Adipose tissue (tissue), 3 donors: Measurements from ENCODE around the gene STMP1. TPM values are rescaled to one million over a fixed set of nuclear protein-coding genes. Genes with fewer than 3 reads are reported as not detected.
"Not testable (repeated sequence)": the region's sequence is repeated elsewhere in the genome, so short reads cannot be mapped to it uniquely, and the experiment has no call there.

Experiments
- H3K27ac ChIP-seq: one replicate; pipeline ENCODE4 v1.5.1; 2013; ENCODE audit warnings: low read depth, low read length
- WGBS, 3 donors: extraction: QIAGEN DNeasy Blood & Tissue Kit; methylation state at CpG; one replicate each; pipeline ENCODE4 v1.1.7; 2013; 5-methylcytosine and 5-hydroxymethylcytosine counted together
- polyA plus RNA-seq, 3 donors: library from polyadenylated mRNA; stranded (reverse); fragments of 200-250 nt; gene quantifications; one replicate each; pipeline ENCODE4 v1.2.3, GENCODE V29; 2013
- donor health status: healthy with polysubstance abuse.
- donor health status: Bipolar disorder and iron deficiency.
- donor health status: healthy.

The STMP1 gene
- polyA plus RNA-seq, 3 donors, result 10.2 to 45.1 (median 14.1) TPM

- H3K27ac ChIP-seq, result no peak overlapping the region
- 83 to 84% (median 84%) methylated on average over 9 of the region's 9 CpGs for WGBS, 3 donors
Observed at GRCh38 chr7:135685306-135686084, 23.2 kb downstream of the STMP1 start.

GRCh38 chr7:135687466-135687865 is 25.2 kb downstream of the STMP1 start:
- WGBS, 3 donors, result 0 to 39% (median 0%) methylated on average over 1 of the region's 1 CpG
- H3K27ac ChIP-seq, result no peak overlapping the region

DNA sequence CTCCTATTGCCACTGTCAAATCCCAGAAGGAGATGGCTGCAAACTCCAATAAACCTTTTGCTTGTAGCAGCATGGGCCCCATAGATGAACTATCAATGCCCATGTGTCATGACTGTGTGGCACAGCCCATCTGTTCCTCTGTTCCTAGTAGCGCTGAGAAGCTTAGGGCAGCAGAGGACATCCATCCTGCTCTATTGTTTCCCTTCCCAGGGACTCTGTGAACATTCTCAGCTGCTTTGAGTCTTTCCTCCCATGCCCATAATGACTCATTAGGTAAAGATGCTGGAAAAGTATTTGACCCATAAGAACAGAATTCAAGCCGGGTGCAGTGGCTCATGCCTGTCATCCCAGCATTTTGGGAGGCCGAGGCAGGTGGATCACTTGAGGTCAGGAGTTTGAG is 28.3 kb downstream of the STMP1 start:
- H3K27ac ChIP-seq, result no peak overlapping the region
- WGBS, 3 donors, result 94 to 97% (median 95%) methylated on average over 3 of the region's 3 CpGs

DNA sequence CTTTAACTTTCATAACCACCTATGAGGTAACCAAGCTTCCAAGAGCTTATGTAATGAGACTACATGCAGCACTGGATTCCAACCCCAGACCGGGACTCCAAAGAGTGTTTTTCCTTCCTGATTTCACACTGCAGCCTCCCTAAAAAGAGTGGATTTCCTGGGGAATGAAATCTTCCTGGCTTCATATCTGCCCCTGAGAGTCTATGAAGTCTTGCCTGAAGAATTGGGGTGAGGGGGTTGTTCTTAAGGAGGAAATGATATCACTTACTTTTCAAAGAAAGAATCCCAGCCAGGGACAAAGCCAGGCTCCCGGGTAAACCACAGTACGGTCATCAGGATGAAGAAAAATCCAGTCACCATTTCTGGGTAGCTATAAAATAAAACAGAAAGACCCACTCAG is 29.7 kb downstream of the STMP1 start:
- no peak overlapping the region for H3K27ac ChIP-seq
- WGBS, 3 donors, result 56 to 87% (median 58%) methylated on average over 3 of the region's 3 CpGs

DNA sequence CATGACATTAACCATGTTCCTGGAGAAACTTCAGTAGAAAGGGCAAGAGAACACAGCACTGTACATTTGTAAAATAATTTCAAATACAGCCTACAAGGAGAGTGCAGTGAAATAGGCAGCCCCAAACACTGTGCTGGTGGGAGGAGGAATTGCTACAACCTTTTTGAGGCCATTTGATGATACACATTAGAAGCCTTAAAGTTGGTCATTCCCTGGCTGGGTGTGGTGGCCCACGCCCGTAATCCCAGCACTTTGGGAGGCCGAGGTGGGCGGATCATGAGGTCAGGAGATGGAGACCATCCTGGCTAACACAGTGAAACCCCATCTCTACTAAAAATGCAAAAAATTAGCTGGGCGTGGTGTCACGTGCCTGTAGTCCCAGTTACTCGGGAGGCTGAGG is 30.3 kb downstream of the STMP1 start:
- 96 to 99% (median 98%) methylated on average over 7 of the region's 7 CpGs for WGBS, 3 donors
- H3K27ac ChIP-seq, result not testable (repeated sequence)

GRCh38 chr7:135693558-135693957 is 31.2 kb downstream of the STMP1 start:
- 90 to 97% (median 90%) methylated on average over 4 of the region's 4 CpGs for WGBS, 3 donors
- H3K27ac ChIP-seq, result no peak overlapping the region

- 52 to 59% (median 57%) methylated on average over 8 of the region's 8 CpGs for WGBS, 3 donors
- H3K27ac ChIP-seq, result no peak overlapping the region
Observed at GRCh38 chr7:135697276-135698049, 35.1 kb downstream of the STMP1 start.

DNA sequence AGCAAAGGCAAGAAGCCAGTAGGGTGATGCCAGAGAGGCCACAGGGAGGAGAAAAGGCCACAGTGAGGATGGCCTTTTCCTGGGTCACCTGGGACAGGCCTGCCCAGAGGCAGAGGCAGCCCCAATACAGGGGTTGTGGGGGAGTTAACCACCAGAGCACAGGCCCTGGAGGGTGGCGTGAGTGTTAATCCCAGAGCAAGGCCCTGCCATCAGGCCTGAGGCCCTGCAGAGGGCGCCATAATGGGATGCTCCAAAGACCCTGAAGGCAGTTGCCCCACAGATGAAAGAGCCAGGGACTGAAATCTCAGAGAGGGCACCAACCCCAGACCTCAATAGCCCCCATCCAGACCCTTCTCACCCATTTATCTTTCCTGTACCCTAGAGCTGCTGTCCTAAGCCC is 41.8 kb downstream of the STMP1 start:
- 63 to 74% (median 65%) methylated on average over 2 of the region's 2 CpGs for WGBS, 3 donors
- no peak overlapping the region for H3K27ac ChIP-seq

- H3K27ac ChIP-seq, result no peak overlapping the region
- WGBS, 3 donors, result 65 to 82% (median 70%) methylated on average over 5 of the region's 5 CpGs
Observed at GRCh38 chr7:135704698-135705097, 42.4 kb downstream of the STMP1 start.

- no peak overlapping the region for H3K27ac ChIP-seq
- WGBS, 3 donors, result 86 to 93% (median 92%) methylated on average over 20 of the region's 20 CpGs
Observed at GRCh38 chr7:135706038-135706742, 43.9 kb downstream of the STMP1 start.

DNA sequence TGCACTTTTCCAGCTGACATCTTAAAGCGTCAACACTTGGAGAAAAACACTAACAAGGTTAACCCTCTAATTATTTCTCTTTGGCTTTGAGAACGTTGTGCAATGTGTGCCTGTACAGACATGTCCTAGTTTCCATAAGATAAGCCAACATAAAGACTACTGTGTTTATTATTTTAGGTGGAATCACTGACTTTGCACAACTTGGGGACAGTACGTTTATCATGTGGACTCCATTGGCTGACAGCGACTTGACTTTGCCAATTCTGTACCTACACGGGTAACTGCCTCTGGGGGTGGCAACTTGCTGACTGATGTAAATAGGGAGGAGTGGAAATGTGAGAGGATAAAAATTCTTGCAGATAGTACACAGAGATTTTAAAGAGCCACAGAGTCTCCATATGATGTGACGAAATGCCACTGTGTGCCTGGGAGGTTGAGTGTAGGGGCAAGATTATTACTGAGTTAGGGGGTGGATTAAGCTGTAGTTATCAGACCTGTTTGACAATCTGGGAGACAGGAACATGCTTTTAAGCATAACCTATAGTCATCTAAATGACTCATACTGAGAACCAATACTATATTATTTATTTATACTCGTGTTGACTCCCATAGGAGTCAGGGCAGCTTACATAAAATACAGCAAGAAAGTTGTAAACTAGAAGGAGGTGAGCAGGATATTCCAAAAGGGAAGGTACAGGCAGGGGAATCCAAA is 44.7 kb downstream of the STMP1 start:
- H3K27ac ChIP-seq, result no peak overlapping the region
- WGBS, 3 donors, result 65 to 83% (median 82%) methylated on average over 7 of the region's 7 CpGs

DNA sequence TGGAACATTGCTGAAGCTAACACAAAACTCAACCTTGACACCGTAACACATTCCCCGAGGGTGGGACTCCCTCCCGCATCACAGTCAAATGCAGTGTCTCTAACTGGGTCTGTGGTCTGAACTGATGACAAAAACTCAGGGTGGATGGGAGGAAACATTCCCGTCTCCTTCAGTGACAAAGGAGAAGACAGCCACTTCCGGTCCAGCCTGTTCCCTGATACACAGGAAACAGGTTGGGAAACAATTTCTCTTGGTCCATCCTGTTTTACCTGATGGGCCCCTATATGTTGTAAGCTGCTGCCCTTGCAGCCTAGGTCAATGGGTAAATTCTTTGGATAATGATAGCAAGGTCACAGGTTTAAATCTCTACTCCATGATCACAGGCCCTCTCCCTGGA is 45.3 kb downstream of the STMP1 start:
- WGBS, 3 donors, result 68 to 75% (median 68%) methylated on average over 5 of the region's 5 CpGs
- H3K27ac ChIP-seq, result no peak overlapping the region

- 90 to 95% (median 95%) methylated on average over 14 of the region's 14 CpGs for WGBS, 3 donors
- H3K27ac ChIP-seq, result no peak overlapping the region
Observed at GRCh38 chr7:135708041-135708440, 45.7 kb downstream of the STMP1 start.

GRCh38 chr7:135709508-135709907 is 47.2 kb downstream of the STMP1 start:
- no peak overlapping the region for H3K27ac ChIP-seq
- 85 to 93% (median 89%) methylated on average over 3 of the region's 3 CpGs for WGBS, 3 donors

DNA sequence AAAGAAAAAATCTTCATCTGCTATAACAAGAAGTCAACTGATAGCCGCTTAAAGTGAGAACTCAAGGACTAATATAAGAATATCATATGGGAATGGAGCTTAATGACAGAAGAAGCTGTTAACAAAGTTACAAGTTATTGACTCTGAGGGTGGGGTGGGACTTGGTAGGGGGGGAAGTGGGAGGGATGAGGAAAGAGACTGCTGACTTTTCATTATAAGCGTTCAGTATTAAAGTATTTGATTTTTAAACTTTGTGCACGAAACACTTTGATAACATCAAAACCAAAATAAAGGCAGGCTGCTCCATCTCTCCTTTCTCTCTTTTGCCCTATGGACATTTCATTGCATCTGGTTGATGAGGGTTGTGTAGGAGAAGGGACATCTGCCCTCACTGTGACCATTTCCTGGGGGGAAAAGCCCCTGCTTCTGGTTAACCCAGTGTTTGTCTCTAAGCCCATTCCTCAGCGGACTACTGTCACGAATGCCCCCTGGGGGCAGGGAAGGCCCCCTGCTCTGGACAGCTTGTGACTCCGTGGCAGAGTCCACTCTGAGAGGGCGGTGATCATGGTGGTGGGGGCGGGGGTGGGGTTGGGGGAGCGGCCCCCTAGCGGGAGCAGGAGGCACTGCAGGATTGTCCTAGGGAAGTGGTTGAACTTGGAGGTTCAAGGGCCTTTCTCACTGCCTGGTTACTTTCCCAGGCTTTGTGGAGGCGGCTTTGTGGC is 48.3 kb downstream of the STMP1 start:
- no peak overlapping the region for H3K27ac ChIP-seq
- 33 to 45% (median 41%) methylated on average over 11 of the region's 11 CpGs for WGBS, 3 donors

GRCh38 chr7:135711139-135711469 is 48.8 kb downstream of the STMP1 start:
- WGBS, 3 donors, result 54 to 63% (median 62%) methylated on average over 8 of the region's 8 CpGs
- no peak overlapping the region for H3K27ac ChIP-seq

GRCh38 chr7:135712182-135712782 is 50.0 kb downstream of the STMP1 start:
- no peak overlapping the region for H3K27ac ChIP-seq
- WGBS, 3 donors, result 65 to 71% (median 69%) methylated on average over 4 of the region's 4 CpGs

GRCh38 chr7:135712796-135713195 is 50.5 kb downstream of the STMP1 start:
- no peak overlapping the region for H3K27ac ChIP-seq
- 49 to 61% (median 50%) methylated on average over 7 of the region's 7 CpGs for WGBS, 3 donors
